Measurements from ENCODE around the gene C17orf78.

The C17orf78 gene

GRCh38 chr17:37373530-37374159 lies 2.1 kb upstream of the C17orf78 start:
- Histone ChIP-seq H3K27me3 (no peaks in the 10 kb centered on the region), H3K4me1 (no peaks in the 10 kb centered on the region), H3K4me3 (no peak overlapping the region), H3K27ac (no peak overlapping the region), H3K36me3 (no peaks in the 10 kb centered on the region), H3K9me3 (no peaks in the 10 kb centered on the region)
- peak; percentile 93 to 95 for TF ChIP-seq CTCF (IDR thresholded peaks at IDR 0.05)
- peak; percentile 54 to 73 for DNase-seq
- intact Hi-C loops (cut with DNase I; ENCODE audit: low total_unique reads), result no loop called here

- DNase-seq, result no peak
- no peak for TF ChIP-seq CTCF (IDR thresholded peaks at IDR 0.05)
- Histone ChIP-seq H3K27me3 (no peaks in the 10 kb centered on the region), H3K27ac (no peak overlapping the region), H3K4me3 (no peak overlapping the region), H3K36me3 (no peaks in the 10 kb centered on the region), H3K4me1 (no peaks in the 10 kb centered on the region), H3K9me3 (no peaks in the 10 kb centered on the region)
- intact Hi-C loops (cut with DNase I; ENCODE audit: low total_unique reads), result no loop called here
These were observed 6.3 kb downstream of the C17orf78 start for GRCh38 chr17:37382056-37382455.

GRCh38 chr17:37384560-37385149 lies 8.9 kb downstream of the C17orf78 start:
- H3K4me3 ChIP-seq, result no peak overlapping the region
- H3K27me3 ChIP-seq, result no peaks in the 10 kb centered on the region
- H3K27ac ChIP-seq, result no peak overlapping the region
- no peaks in the 10 kb centered on the region for H3K4me1 ChIP-seq
- intact Hi-C loops (cut with DNase I; ENCODE audit: low total_unique reads), result no loop called here
- no peak for DNase-seq
- H3K36me3 ChIP-seq, result peaks cover 0 to 4% (median 0%) of the 10 kb centered on the region in 3 donors
- H3K9me3 ChIP-seq, result no peaks in the 10 kb centered on the region
- no peak for TF ChIP-seq CTCF (IDR thresholded peaks at IDR 0.05)

GRCh38 chr17:37385474-37385990 lies 9.7 kb downstream of the C17orf78 start:
- intact Hi-C loops (cut with DNase I; ENCODE audit: low total_unique reads), result no loop called here
- Histone ChIP-seq H3K9me3 (no peaks in the 10 kb centered on the region), H3K27me3 (no peaks in the 10 kb centered on the region), H3K27ac (no peak overlapping the region), H3K4me1 (no peaks in the 10 kb centered on the region), H3K4me3 (no peak overlapping the region), H3K36me3 (peaks cover 0 to 4% (median 0%) of the 10 kb centered on the region in 3 donors)
- no peak for TF ChIP-seq CTCF (IDR thresholded peaks at IDR 0.05)
- DNase-seq, result no peak

- H3K27ac ChIP-seq, result no peak overlapping the region
- no peak for DNase-seq
- intact Hi-C loops (cut with DNase I; ENCODE audit: low total_unique reads), result no loop called here
- no peaks in the 10 kb centered on the region for H3K27me3 ChIP-seq
- peaks cover 0 to 4% (median 0%) of the 10 kb centered on the region in 3 donors for H3K36me3 ChIP-seq
- peaks cover 0 to 5% (median 1%) of the 10 kb centered on the region in 4 donors for H3K4me1 ChIP-seq
- TF ChIP-seq CTCF (IDR thresholded peaks at IDR 0.05), result no peak
- no peaks in the 10 kb centered on the region for H3K9me3 ChIP-seq
- H3K4me3 ChIP-seq, result no peak overlapping the region
These were observed 10.7 kb downstream of the C17orf78 start for GRCh38 chr17:37386462-37386861.

All from tibial artery (tissue), 4 donors.